ENCODE data around the gene LFNG.

The LFNG gene

GRCh38 chr7:2576742-2577491, 57.3 kb downstream of the LFNG start:
- TF ChIP-seq REST (IDR thresholded peaks at IDR 0.05; ENCODE audit: insufficient read depth in 1 of 2, low read depth in 2 of 2, low read length in 2 of 2) (no peak), TAF1 (IDR thresholded peaks at IDR 0.05; ENCODE audit: borderline replicate concordance, insufficient read depth, low read length) (no peak), SIN3A (IDR thresholded peaks at IDR 0.05; ENCODE audit: borderline replicate concordance, insufficient read depth, low read length) (no peak), FOXP2 (optimal IDR thresholded peaks at IDR 0.05; ENCODE audit: borderline replicate concordance, extremely low read depth, extremely low read length, insufficient read depth) (no peak), POLR2AphosphoS5 (IDR thresholded peaks at IDR 0.05; ENCODE audit: low read depth, low read length) (no peak)
